HG03442 (cell line): ENCODE results near the gene OTUD3.
"Not testable (repeated sequence)": the region's sequence is repeated elsewhere in the genome, so short reads cannot be mapped to it uniquely, and the experiment has no call there.

ENCODE experiments used
- ATAC-seq: cut with Tn5 transposase; IDR thresholded peaks from one replicate; pipeline ENCODE4 v1.9.1; 2021; ENCODE audit warnings: mild to moderate bottlenecking, moderate library complexity; ENCODE audit not compliant: unreplicated experiment

The OTUD3 gene

GRCh38 chr1:19909971-19910370 is 27.8 kb downstream of the OTUD3 start:
- no peak for ATAC-seq

DNA sequence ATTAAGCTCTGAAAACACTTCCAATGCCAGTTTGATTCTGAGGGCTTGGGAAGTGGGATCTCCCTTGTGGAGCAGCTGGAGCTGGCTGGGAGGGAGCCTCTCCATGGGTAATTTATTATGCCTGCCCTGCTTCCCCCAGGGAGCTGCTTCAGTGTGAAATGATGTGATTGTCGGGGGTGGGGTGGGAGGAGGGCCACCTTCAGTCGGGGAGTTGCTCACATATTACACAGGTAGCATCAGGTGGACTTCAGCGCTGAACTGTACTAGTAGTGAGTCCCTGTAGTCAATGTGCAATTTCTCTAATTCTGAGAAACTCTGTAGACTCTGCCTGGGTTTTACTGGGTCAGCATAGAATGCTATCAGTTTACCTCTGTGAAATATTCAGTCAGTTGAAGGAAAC is 28.5 kb downstream of the OTUD3 start:
- no peak for ATAC-seq

DNA sequence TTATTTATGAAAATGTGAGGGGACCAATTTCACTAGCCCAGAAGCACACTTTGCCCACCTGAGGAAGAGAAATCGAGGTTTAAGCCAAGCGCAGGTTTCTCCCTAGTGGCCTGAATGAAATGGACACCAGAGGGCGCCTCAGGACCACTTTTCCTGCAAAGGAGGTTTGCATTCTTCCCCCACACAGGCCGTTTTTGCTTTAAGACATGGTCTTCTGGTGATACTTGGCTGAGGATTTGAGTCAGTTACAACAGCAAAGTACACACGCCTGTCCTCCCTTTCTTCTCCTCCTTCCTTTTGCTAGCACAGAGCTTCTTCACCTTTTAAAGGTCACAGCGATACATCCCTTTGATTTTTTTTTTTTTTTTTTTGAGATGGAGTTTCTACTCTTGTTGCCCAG is 35.9 kb downstream of the OTUD3 start:
- no peak for ATAC-seq

DNA sequence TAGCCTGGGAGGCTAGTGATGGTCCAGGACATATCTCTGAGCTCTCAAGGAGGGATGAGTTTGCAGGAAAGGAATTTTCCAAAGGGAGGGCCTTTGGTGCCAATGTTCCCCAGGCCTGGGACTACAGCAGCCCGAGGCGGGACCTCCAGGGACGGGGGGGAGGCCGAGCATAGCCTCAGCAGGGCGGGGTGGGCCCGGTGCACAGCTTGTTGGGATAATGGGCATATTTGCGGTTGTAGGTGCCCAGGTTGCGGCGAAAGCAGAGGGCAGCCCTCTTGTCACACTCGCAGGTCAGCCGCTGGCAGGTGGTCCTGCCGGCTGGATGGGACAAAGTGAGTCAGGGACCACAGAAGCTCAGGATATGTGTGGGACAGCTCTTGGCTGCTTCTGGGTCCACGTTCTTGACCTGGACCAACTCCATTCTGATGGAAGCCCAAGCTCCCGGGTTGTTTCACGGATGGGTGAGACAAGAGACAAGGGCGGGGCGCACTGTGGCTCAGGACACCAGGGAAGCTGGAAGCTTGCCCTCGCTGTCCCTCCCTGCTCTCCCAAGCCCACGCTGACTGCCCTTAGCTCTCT is 38.0 kb downstream of the OTUD3 start:
- ATAC-seq, result no peak

DNA sequence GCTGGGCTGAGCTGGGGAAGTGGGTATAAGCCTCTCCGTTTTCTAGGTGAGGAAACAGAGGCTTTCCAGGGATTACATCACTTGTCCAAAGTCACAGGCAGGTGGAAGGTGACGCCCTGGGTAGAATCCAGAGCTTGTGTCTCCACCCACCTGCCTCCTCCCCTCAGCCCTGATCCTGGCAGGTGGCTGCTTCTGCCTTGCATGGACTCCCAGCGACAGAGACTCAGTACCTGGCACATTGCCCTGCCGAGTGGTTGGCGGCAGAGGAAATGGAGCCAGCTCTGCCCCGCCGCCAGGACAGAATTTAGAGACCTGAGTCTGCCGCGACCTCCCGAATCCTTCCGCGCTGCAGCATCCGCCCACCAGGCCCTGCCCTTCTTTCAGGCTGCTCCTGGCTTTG is 39.1 kb downstream of the OTUD3 start:
- no peak for ATAC-seq

- no peak for ATAC-seq
These were observed 40.0 kb downstream of the OTUD3 start for GRCh38 chr1:19922015-19922688.

DNA sequence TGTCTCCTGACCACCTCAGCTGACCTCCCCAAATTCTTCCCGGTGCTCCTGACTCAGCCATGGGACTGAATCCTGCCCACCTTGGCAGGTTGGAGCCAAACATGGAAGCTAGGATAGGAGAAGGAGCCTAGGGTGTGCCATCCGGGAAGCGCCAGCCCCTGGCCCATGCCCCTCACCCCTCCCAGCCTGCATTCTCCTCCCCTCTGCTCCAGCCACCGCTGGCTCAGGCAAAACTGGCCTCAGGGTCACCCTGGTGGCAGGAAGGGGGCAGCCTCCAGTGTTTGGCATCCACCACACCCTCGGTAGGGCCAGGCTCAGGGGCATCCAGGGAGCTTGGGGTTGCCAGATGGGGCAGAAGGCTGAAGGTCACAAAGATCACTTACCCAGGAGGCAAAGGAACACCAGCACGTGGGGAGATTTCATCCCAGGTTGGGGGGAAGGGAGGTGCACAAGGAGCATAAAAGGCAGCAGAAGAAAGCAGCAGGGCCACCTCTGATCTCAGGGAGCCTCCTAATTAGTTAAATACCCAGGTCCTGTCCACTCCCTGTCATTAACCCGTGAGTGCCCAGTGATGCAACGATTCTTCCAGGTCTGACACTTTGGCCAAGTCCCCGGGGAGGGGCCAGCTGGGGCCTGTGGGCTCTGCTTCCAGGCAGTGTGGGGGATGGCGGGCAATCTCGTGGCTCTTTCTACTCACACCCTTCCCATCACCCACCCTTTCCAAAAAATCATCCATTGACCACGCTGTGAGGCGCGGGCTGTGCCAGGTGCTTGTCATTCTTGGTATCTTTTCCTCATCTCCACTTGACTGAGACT is 41.1 kb downstream of the OTUD3 start, which contains the start of gene PLA2G2E:
TSS of gene PLA2G2E (minus strand) at position 481 of the 816 bp plus-strand sequence. CDS start at position 423, 58 bp downstream.
- ATAC-seq, result no peak

- no peak for ATAC-seq
These were observed 41.8 kb downstream of the OTUD3 start for GRCh38 chr1:19923953-19924346.

- no peak for ATAC-seq
These were observed 43.3 kb downstream of the OTUD3 start for GRCh38 chr1:19925342-19926070.

DNA sequence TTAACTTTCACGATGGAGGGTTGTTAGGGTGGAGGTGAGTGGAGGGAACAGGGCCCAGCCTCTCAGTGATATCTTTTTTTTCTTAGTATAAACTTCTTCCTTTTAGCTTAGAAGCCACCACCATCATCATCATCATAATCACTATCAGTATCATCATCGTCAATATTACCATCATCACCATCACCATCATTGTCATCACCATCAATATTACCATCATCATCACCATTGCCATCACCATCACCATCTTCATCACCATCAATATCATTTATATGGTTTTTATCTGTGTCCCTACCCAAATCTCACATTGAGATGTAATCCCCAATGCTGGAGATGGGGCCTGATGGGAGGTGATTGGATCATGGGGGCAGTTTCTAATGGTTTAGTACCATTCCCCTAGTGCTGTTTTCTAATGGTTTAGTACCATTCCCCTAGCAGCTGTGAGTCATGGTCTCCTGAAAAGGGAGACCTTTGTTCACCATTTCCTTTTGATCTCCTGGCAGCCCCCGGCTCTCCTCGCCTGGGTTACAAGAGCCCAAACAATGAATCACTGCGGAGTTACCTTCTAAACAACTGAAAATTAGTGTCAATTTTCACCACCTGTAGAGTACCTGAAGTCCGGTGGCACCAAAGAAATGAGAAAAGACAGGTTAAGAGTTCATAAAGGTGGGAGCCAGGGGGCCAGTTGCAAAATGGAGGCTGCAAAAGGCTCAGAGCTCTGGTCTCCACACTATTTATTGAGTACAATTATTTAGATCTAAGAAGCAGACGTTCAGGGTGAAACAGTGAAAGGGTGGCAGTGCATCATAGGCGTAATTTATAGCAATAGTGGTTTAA is 44.3 kb downstream of the OTUD3 start:
- ATAC-seq, result no peak

- not testable (repeated sequence) for ATAC-seq
These were observed 44.9 kb downstream of the OTUD3 start for GRCh38 chr1:19927130-19927421.

- ATAC-seq, result no peak
These were observed 50.7 kb downstream of the OTUD3 start for GRCh38 chr1:19932866-19933265.

- no peak for ATAC-seq
These were observed 52.1 kb downstream of the OTUD3 start for GRCh38 chr1:19934336-19934735.

DNA sequence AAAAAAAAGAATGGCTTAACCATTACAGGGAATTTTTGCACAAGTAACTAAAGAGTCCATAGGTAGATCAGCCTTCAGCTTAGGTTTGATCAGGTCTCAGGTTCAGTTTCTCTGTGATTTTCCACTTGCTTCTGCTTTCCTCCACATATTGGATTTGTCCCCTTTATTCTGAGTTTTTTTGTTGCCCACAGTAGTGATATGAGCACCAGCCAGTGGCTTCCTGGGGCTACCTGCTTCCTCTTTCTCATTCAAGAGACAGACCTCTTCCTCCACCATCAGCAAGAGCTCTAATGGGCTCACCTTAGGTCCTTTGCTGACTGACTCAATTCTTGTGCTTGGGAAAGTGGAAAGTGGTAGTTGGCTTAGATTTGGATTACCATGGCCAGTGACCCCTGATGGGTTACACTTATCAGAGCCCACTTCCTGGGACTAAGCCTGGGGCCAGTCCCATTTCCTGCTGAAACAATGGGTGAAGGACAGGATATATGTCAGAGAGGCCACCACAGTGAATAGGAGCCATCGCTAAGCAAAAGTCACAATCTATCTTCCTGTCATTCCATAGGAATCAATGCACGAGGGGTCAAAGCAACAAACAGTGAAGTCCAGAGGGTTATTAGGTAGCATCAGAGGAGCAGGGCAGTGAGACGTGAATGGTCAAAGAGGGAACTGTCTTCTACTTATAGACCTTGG is 54.0 kb downstream of the OTUD3 start:
- ATAC-seq, result no peak

- no peak for ATAC-seq
These were observed 56.3 kb downstream of the OTUD3 start for GRCh38 chr1:19938472-19938871.

- ATAC-seq, result no peak
These were observed 58.5 kb downstream of the OTUD3 start for GRCh38 chr1:19940486-19941205.

GRCh38 chr1:19941206-19941568 is 59.0 kb downstream of the OTUD3 start:
- no peak for ATAC-seq

DNA sequence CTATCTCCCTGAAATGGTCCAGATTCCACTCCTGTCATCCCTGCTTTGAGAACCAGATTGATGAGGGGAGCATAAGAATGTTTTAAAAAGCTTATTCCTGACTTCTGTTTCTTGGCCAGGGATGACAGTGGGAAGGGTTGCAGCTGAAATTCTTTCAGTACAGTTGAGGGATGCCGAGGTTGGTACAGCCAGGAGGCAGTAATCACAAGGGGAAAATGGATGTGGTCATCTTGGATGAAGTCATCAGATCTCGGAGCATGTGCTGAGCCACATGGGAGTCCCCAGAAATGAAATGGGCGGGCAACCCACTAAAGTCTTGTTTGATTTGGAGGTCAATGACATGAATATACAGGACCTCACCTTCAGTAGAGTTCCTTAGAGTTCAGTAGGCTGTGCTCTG is 59.9 kb downstream of the OTUD3 start:
- ATAC-seq, result no peak

- ATAC-seq, result no peak
These were observed 60.5 kb downstream of the OTUD3 start for GRCh38 chr1:19942657-19943056.
